Peyer's patch (tissue), 4 donors: ENCODE data around the gene CACNA2D4.

Experiments
- POLR2A ChIP-seq, 2 donors: fragments of 450-650 bp; IDR thresholded peaks; one replicate each; pipeline ENCODE4 v1.5.1; 2017; ENCODE audit warnings: antibody characterized with exemption in 2 of 2, mild to moderate bottlenecking in 2 of 2, moderate library complexity in 2 of 2
- TF ChIP-seq, protein P1 (sequence below), 6 experiments: fragments of 450-650 bp in 4 of 6; fragments of 200-600 bp in 2 of 6; sonication (generic) in 1 of 6; IDR thresholded peaks; one replicate each; pipeline ENCODE4 v1.5.1; 2017 to 2019; ENCODE audit warnings: antibody characterized with exemption in 6 of 6, mild to moderate bottlenecking in 3 of 6, moderate library complexity in 1 of 6

DNA sequence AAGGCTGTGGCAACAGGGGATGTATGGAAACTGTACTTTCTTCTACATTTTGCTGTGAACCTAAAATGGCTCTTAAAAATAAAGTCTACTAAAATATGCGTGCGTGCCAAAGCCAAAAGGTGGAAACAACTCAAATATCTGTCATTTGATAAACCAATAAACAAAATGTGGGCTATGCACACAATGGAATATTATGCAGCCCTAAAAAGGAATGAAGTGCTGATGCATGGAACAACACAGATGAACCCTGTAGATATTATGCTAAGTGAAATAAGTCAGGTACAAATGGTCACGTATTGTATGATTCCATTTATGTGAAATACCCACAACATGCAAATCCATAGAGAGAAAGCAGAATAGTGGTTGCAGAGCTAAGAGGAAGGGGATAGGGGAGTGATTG lies 8.0 kb downstream of the CACNA2D4 start:
- no peak for TF ChIP-seq POLR2A (IDR thresholded peaks at IDR 0.05)
- TF ChIP-seq, protein P1, sequence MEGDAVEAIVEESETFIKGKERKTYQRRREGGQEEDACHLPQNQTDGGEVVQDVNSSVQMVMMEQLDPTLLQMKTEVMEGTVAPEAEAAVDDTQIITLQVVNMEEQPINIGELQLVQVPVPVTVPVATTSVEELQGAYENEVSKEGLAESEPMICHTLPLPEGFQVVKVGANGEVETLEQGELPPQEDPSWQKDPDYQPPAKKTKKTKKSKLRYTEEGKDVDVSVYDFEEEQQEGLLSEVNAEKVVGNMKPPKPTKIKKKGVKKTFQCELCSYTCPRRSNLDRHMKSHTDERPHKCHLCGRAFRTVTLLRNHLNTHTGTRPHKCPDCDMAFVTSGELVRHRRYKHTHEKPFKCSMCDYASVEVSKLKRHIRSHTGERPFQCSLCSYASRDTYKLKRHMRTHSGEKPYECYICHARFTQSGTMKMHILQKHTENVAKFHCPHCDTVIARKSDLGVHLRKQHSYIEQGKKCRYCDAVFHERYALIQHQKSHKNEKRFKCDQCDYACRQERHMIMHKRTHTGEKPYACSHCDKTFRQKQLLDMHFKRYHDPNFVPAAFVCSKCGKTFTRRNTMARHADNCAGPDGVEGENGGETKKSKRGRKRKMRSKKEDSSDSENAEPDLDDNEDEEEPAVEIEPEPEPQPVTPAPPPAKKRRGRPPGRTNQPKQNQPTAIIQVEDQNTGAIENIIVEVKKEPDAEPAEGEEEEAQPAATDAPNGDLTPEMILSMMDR (IDR thresholded peaks at IDR 0.05): no peak
